ENCODE results near the gene TCERG1. TPM values are rescaled to one million over a fixed set of nuclear protein-coding genes. Genes with fewer than 3 reads are reported as not detected.

The TCERG1 gene
- total RNA-seq, 1 donor from 2014 or later = 36.4 TPM

GRCh38 chr5:146451411-146451810 lies 4.3 kb downstream of the TCERG1 start:
- Histone ChIP-seq H3K36me3 (peaks cover 17% of the 10 kb centered on the region), H3K4me3 (no peak overlapping the region), H3K27me3 (ENCODE audit: low read depth) (no peaks in the 10 kb centered on the region), H3K27ac (no peak overlapping the region), H3K4me1 (peaks cover 38% of the 10 kb centered on the region), H3K9me3 (no peaks in the 10 kb centered on the region)
- no peak for DNase-seq
- no peak for ATAC-seq
- intact Hi-C loops (cut with DNase I) = no loop called here
- no peak for TF ChIP-seq CTCF (IDR thresholded peaks at IDR 0.05)

GRCh38 chr5:146457431-146457830 lies 10.3 kb downstream of the TCERG1 start:
- ATAC-seq (no peak), DNase-seq (no peak)
- no peaks in the 10 kb centered on the region for H3K27me3 ChIP-seq (ENCODE audit: low read depth)
- H3K4me3 ChIP-seq = no peak overlapping the region
- TF ChIP-seq CTCF (IDR thresholded peaks at IDR 0.05) = no peak
- peaks cover 6% of the 10 kb centered on the region for H3K4me1 ChIP-seq
- intact Hi-C loops (cut with DNase I) = no loop called here
- no peak overlapping the region for H3K27ac ChIP-seq
- no peaks in the 10 kb centered on the region for H3K9me3 ChIP-seq
- H3K36me3 ChIP-seq = peaks cover 73% of the 10 kb centered on the region

GRCh38 chr5:146458894-146459293 lies 11.8 kb downstream of the TCERG1 start:
- peaks cover 87% of the 10 kb centered on the region for H3K36me3 ChIP-seq
- H3K4me3 ChIP-seq = no peak overlapping the region
- no peak for ATAC-seq
- DNase-seq = no peak
- intact Hi-C loops (cut with DNase I) = no loop called here
- no peak for TF ChIP-seq CTCF (IDR thresholded peaks at IDR 0.05)
- H3K4me1 ChIP-seq = no peaks in the 10 kb centered on the region
- H3K9me3 ChIP-seq = no peaks in the 10 kb centered on the region
- no peaks in the 10 kb centered on the region for H3K27me3 ChIP-seq (ENCODE audit: low read depth)
- H3K27ac ChIP-seq = no peak overlapping the region

GRCh38 chr5:146461319-146461718 lies 14.2 kb downstream of the TCERG1 start:
- intact Hi-C loops (cut with DNase I) = no loop called here
- Histone ChIP-seq H3K27ac (no peak overlapping the region), H3K27me3 (ENCODE audit: low read depth) (no peaks in the 10 kb centered on the region), H3K9me3 (no peaks in the 10 kb centered on the region), H3K36me3 (peaks cover 90% of the 10 kb centered on the region), H3K4me3 (no peak overlapping the region), H3K4me1 (no peaks in the 10 kb centered on the region)
- no peak for TF ChIP-seq CTCF (IDR thresholded peaks at IDR 0.05)
- DNase-seq (no peak), ATAC-seq (no peak)

GRCh38 chr5:146463446-146463845 lies 16.3 kb downstream of the TCERG1 start:
- ATAC-seq = no peak
- no peaks in the 10 kb centered on the region for H3K9me3 ChIP-seq
- intact Hi-C loops (cut with DNase I) = no loop called here
- H3K27me3 ChIP-seq (ENCODE audit: low read depth) = no peaks in the 10 kb centered on the region
- H3K4me3 ChIP-seq = no peak overlapping the region
- no peak overlapping the region for H3K27ac ChIP-seq
- H3K36me3 ChIP-seq = peaks cover 76% of the 10 kb centered on the region
- TF ChIP-seq CTCF (IDR thresholded peaks at IDR 0.05) = no peak
- H3K4me1 ChIP-seq = no peaks in the 10 kb centered on the region
- DNase-seq = no peak
